Hepatocyte (in vitro differentiated cells): ENCODE data around the gene PRPSAP1. TPM values are rescaled to one million over a fixed set of nuclear protein-coding genes. Genes with fewer than 3 reads are reported as not detected.
A peak's percentile ranks its signal among the peaks of the same experiment; 100 is the strongest.
"Not testable (repeated sequence)": the region's sequence is repeated elsewhere in the genome, so short reads cannot be mapped to it uniquely, and the experiment has no call there.

Source experiments
- DNase-seq: peaks from one replicate; pipeline ENCODE4 v3.0.0-alpha.2; 2016; ENCODE audit warnings: low spot score
- H2AFZ ChIP-seq: fragments of 200-600 bp; sonication (generic); 2 replicates; pipeline ENCODE4 v1.6.0; 2016; ENCODE audit warnings: antibody characterized with exemption, mild to moderate bottlenecking
- H3K27ac ChIP-seq: fragments of 200-600 bp; sonication (generic); 2 replicates; pipeline ENCODE4 v1.5.1; 2016; ENCODE audit warnings: mild to moderate bottlenecking
- H3K27me3 ChIP-seq: fragments of 200-600 bp; sonication (generic); 2 replicates; pipeline ENCODE4 v1.6.1; 2016
- H3K36me3 ChIP-seq: fragments of 200-600 bp; sonication (generic); replicated peaks from 2 replicates; pipeline ENCODE4 v1.5.1; 2016; ENCODE audit warnings: low read depth; ENCODE audit not compliant: insufficient read depth
- H3K4me1 ChIP-seq: fragments of 200-600 bp; sonication (generic); 2 replicates; pipeline ENCODE4 v1.5.1; 2016; ENCODE audit warnings: mild to moderate bottlenecking, moderate library complexity; ENCODE audit not compliant: insufficient read depth
- H3K4me2 ChIP-seq: fragments of 200-600 bp; sonication (generic); 2 replicates; pipeline ENCODE4 v1.6.0; 2016
- H3K4me3 ChIP-seq: fragments of 200-600 bp; sonication (generic); 2 replicates; pipeline ENCODE4 v1.5.1; 2016; ENCODE audit warnings: mild to moderate bottlenecking
- H3K79me2 ChIP-seq: fragments of 200-600 bp; sonication (generic); 2 replicates; pipeline ENCODE4 v1.6.0; 2017; ENCODE audit warnings: mild to moderate bottlenecking
- H3K9me2 ChIP-seq: fragments of 200-600 bp; sonication (generic); replicated peaks from 2 replicates; pipeline ENCODE4 v1.6.0; 2017; ENCODE audit warnings: mild to moderate bottlenecking; ENCODE audit not compliant: insufficient read depth
- H3K9me3 ChIP-seq: fragments of 200-600 bp; sonication (generic); 2 replicates; pipeline ENCODE4 v1.5.1; 2016; ENCODE audit warnings: low read depth, mild to moderate bottlenecking
- H4K20me1 ChIP-seq: fragments of 200-600 bp; sonication (generic); 2 replicates; pipeline ENCODE4 v1.6.0; 2016; ENCODE audit warnings: mild to moderate bottlenecking; ENCODE audit not compliant: insufficient read depth, poor library complexity, severe bottlenecking
- EZH2 ChIP-seq: fragments of 200-600 bp; sonication (generic); IDR thresholded peaks from 2 replicates; pipeline ENCODE4 v1.6.1; 2016; ENCODE audit warnings: antibody characterized with exemption, mild to moderate bottlenecking, borderline replicate concordance
- EZH2phosphoT487 ChIP-seq: fragments of 200-600 bp; sonication (generic); IDR thresholded peaks from one replicate; pipeline ENCODE4 v1.6.1; 2018; ENCODE audit warnings: antibody characterized with exemption, mild to moderate bottlenecking, low read depth, moderate library complexity; ENCODE audit not compliant: unreplicated experiment, severe bottlenecking
- WGBS: methylation state at CpG from one replicate; pipeline ENCODE4 v1.1.6; 2016; ENCODE audit warnings: low lambda C conversion rate; ENCODE audit errors: missing lambda C conversion rate; 5-methylcytosine and 5-hydroxymethylcytosine counted together
- polyA plus RNA-seq: library from polyadenylated mRNA; unstranded; fragments of >200 nt; fragmentation: Nextera tagmentation; extraction: Ambion mirVana; gene quantifications from 2 replicates; pipeline ENCODE4 v1.2.1, GENCODE V29; 2016
- total RNA-seq: library from RNA; depleted of rRNA; stranded (reverse); fragments of >200 nt; gene quantifications from 2 replicates; pipeline ENCODE4 v1.2.3, GENCODE V29; 2014
- TF ChIP-seq, protein P1 (sequence below): fragments of 200-600 bp; sonication (generic); IDR thresholded peaks from 2 replicates; pipeline ENCODE4 v1.5.1; 2016; ENCODE audit warnings: antibody characterized with exemption, mild to moderate bottlenecking; ENCODE audit not compliant: poor library complexity

PRPSAP1 gene
- total and polyA plus RNA-seq, 2 experiments from 2014 or later = 61.8 to 62.3 TPM

DNA sequence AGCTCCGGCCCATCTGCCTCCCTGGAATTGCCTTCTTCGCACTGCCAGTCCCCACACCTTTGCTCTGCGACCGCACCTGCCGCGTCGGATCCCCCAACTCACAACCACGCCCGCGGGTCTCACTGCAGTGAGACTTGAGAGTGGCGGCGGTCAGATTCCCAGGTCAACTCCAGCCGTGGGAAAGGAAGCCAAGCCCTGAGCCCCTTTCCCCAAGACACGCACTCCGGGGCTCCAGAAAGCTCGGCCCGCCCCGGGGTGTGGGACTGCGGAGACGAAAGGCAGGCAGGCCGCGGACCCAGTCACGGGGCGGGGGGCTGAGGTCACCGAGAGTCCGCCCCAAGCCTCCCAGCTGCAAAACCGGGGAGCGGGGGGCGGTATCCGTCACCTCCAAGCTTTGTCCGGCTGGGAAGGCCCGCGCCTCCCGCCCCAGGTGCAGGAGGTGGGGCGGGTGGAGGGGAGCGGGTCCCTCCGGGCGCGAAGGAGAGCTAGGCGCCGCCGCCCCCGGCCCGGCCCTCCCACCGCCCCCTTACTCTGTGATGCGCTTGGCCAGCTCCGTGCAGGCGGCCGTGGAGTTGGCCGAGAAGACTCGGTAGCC lies 615 bp downstream of the PRPSAP1 start:
- Histone ChIP-seq H3K4me1 (peaks cover 6% of the 10 kb centered on the region), H3K36me3 (no peaks in the 10 kb centered on the region), H3K27me3 (no peaks in the 10 kb centered on the region), H3K9me2 (no peaks in the 10 kb centered on the region), H3K27ac (peak overlapping the region; percentile 98), H3K4me2 (peak overlapping the region; percentile 99), H3K4me3 (peak overlapping the region; percentile 67), H4K20me1 (peaks cover 2% of the 10 kb centered on the region), H2AFZ (peak overlapping the region; percentile 90), H3K9me3 (no peaks in the 10 kb centered on the region), H3K79me2 (peaks cover 43% of the 10 kb centered on the region)
- peak; percentile 45 for DNase-seq
- TF ChIP-seq, protein P1, sequence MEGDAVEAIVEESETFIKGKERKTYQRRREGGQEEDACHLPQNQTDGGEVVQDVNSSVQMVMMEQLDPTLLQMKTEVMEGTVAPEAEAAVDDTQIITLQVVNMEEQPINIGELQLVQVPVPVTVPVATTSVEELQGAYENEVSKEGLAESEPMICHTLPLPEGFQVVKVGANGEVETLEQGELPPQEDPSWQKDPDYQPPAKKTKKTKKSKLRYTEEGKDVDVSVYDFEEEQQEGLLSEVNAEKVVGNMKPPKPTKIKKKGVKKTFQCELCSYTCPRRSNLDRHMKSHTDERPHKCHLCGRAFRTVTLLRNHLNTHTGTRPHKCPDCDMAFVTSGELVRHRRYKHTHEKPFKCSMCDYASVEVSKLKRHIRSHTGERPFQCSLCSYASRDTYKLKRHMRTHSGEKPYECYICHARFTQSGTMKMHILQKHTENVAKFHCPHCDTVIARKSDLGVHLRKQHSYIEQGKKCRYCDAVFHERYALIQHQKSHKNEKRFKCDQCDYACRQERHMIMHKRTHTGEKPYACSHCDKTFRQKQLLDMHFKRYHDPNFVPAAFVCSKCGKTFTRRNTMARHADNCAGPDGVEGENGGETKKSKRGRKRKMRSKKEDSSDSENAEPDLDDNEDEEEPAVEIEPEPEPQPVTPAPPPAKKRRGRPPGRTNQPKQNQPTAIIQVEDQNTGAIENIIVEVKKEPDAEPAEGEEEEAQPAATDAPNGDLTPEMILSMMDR = no peak
- no peak for TF ChIP-seq EZH2phosphoT487
- TF ChIP-seq EZH2 = no peak
- 2% methylated on average over 25 of the region's 51 CpGs for WGBS

DNA sequence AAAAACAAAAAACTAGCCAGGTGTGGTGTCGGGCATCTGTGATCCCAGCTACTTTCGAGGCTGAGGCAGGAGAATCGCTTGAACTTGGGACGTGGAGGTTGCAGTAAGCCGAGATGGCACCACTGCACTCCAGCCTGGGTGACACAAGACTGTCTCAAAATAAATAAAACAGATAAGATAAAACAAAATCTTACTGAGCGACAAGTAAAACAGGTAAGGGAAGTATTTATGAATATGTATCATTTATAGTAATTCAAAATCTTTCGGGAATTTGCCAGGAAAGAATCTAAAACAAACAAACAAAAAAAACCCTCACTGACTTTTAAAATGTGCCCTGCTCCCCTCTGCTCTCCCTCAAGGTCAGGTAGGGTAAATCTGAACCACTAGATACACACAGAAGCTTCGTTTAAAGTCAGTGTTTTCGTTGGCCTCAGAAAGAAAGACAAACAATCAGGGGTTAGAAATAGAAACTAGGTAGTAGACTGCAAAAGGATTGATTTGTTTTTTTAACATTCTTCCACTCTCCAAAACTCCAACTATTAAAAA lies 2.1 kb downstream of the PRPSAP1 start:
- H3K4me1 ChIP-seq = peaks cover 6% of the 10 kb centered on the region
- peaks cover 2% of the 10 kb centered on the region for H4K20me1 ChIP-seq
- DNase-seq = no peak
- H3K27ac ChIP-seq = no peak overlapping the region
- 71% methylated on average over 9 of the region's 9 CpGs for WGBS
- H3K79me2 ChIP-seq = peaks cover 43% of the 10 kb centered on the region
- no peaks in the 10 kb centered on the region for H3K9me3 ChIP-seq
- TF ChIP-seq EZH2phosphoT487 = no peak
- no peak for TF ChIP-seq EZH2
- H3K4me3 ChIP-seq = no peak overlapping the region
- H2AFZ ChIP-seq = no peak overlapping the region
- no peaks in the 10 kb centered on the region for H3K27me3 ChIP-seq
- H3K4me2 ChIP-seq = peak overlapping the region; percentile 99
- H3K9me2 ChIP-seq = no peaks in the 10 kb centered on the region
- H3K36me3 ChIP-seq = no peaks in the 10 kb centered on the region

DNA sequence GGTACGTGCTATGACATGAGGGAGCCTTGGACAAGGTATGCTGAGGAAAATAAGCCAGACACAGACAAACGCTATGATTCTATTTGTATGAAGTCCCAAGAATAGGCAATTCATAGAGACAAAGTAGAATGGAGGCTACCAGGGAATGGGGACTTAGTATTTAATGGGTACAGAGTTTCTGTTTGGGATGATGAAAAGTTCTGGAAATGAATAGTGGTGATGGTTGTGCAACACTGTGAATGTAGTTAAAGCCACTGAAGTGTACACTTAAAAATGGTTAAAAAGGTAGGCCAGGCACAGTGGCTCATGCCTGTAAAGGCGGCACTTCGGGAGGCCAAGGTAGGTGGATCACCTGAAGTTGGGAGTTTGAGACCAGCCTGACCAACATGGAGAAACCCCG lies 3.3 kb downstream of the PRPSAP1 start:
- Histone ChIP-seq H3K4me2 (no peak overlapping the region), H3K36me3 (no peaks in the 10 kb centered on the region), H3K4me1 (peaks cover 6% of the 10 kb centered on the region), H3K9me3 (no peaks in the 10 kb centered on the region), H3K4me3 (no peak overlapping the region), H3K79me2 (peaks cover 43% of the 10 kb centered on the region), H2AFZ (no peak overlapping the region), H3K27ac (no peak overlapping the region), H4K20me1 (peaks cover 2% of the 10 kb centered on the region), H3K9me2 (no peaks in the 10 kb centered on the region), H3K27me3 (no peaks in the 10 kb centered on the region)
- DNase-seq = no peak
- no peak for TF ChIP-seq EZH2
- TF ChIP-seq EZH2phosphoT487 = no peak
- TF ChIP-seq, protein P1 = no peak
- WGBS = 96% methylated on average over 5 of the region's 5 CpGs

DNA sequence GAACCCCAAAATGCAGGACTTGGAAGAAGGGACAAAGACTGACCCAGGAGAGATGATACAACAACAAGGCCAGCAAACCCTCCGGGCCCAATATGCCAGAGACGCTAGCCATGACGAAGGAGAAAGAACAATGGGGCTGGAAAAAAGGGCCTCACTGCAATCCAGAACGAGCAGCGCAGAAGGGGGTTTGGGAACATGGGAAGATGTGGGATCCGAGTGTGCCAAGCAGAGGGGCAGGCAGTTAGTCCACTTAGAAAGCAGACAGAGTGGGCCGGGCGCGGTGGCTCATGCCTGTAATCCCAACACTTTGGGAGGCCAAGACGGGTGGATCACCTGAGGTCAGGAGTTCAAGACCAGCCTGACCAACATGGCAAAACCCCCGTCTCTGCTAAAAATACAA lies 6.8 kb downstream of the PRPSAP1 start:
- H3K27me3 ChIP-seq, H3K9me2 ChIP-seq, H3K9me3 ChIP-seq, H3K4me2 ChIP-seq, H2AFZ ChIP-seq, H3K4me3 ChIP-seq, DNase-seq, H4K20me1 ChIP-seq, H3K4me1 ChIP-seq, H3K27ac ChIP-seq, H3K36me3 ChIP-seq: not testable (repeated sequence)
- 95% methylated on average over 11 of the region's 11 CpGs for WGBS
- peaks cover 31% of the 10 kb centered on the region for H3K79me2 ChIP-seq
